AG08396 (cell line): ENCODE data around the gene MEF2C.

Experiments used
- DNase-seq: peaks from one replicate; pipeline ENCODE4 v3.0.0; 2012; ENCODE audit warnings: low spot score, mixed read lengths

The MEF2C gene

DNA sequence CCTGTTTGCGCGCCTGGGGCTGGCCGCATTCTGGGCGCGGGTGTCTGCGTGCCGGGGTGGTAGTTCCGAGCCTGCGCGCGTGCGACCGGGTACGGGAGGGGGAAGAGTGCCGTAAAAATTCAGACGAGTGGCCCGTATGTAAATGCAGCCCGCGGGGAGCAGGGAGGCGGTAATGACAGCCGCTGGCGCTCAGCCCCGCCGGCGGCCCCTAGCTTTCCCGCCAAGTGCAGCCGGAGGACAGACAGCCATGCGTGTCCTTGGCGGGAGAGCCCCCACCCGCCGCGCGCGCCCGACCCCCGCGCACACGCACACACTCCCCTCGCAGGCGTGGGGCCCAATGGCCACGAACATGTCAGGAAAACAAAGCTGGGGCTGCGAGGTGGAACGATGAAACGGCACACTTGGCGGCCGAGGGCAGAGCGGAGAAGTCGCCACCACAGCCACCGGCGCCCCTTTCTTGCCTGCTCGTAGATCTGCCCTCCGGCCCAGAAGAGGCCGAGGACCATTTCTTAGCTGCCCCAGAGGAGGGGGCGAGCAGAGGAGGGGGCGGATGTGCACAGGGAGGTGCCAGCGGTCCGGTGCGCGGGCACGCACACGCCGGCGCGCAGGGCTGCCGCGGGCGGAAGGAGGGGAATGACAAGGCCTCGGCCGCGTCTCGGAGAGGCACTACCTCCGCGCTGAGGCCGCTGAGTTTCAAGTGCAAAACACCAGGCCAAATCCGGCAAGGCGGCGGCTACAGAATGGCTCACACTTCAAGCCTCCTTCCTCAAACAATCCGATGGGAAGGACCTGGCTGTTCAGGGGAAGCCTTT is 208.4 kb downstream of the MEF2C start:
- no peak for DNase-seq

DNA sequence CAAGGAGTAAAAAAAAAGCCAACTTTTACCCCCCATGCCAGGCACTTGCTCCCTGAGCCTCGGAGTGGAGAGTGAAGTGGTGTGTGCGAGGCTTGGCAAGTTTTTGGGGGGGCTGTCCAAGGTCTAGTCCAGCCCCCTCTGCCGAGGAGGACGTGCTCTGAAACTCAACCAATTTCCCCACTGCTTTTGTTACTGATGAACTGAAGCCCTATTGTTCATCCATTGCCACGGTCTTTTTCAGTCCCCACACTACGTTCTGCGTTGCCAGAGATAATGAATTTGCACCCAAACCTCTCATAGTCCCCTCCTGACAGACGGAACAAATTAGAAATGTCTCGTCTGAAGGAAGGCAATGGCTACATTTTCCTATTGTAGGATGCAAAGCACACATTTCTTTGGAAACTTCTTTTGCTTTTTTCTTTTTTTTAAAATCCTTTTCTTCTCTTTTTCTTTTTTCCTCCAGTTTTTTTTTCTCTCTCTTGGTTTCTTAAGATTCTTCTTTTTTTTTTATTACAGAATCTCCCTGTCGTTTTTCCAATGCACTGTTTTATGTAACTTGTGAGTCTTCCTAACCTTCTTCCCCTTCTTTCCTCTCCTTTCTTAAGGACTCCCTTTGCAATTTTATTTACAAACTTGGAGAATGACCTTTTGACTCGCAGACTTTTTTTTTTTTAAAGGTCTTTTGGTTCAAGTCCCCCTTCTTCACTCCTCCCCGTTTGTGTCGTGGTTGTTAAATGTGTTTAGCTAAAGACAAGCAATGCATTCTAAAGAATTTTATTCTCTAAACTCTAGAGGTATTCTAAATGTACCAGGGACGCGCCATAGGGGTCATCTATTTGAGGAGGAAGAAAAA is 209.5 kb downstream of the MEF2C start:
- DNase-seq, result no peak

DNA sequence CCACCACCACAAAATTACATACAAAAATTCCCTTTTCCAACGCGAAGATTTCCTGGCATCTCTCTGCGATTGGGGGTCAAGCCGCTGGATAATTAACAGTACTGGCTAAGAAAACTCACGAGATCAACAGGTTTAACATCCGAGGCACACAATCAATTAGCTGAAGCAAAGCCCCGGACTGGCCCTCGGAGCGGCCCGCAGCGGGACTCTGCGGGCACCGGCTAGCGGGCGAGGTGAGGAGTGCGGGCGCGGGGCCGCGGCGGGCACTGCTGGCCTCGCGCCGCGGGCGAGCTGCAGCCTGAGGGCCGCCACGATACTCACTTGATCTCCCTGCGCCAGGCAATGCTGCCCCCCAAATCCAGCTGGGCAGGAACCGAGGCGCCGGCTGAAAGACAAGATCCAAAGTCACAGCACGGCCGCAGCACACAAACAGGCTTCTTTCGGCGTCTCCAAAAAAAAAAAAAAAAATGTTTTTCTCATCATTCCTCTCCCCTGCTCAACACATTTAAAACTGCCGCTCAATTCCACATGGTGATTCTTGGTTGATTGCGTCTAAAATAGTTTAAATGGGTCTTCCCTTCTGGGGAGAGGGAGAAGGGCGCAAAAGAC is 210.2 kb downstream of the MEF2C start:
- DNase-seq, result no peak

DNA sequence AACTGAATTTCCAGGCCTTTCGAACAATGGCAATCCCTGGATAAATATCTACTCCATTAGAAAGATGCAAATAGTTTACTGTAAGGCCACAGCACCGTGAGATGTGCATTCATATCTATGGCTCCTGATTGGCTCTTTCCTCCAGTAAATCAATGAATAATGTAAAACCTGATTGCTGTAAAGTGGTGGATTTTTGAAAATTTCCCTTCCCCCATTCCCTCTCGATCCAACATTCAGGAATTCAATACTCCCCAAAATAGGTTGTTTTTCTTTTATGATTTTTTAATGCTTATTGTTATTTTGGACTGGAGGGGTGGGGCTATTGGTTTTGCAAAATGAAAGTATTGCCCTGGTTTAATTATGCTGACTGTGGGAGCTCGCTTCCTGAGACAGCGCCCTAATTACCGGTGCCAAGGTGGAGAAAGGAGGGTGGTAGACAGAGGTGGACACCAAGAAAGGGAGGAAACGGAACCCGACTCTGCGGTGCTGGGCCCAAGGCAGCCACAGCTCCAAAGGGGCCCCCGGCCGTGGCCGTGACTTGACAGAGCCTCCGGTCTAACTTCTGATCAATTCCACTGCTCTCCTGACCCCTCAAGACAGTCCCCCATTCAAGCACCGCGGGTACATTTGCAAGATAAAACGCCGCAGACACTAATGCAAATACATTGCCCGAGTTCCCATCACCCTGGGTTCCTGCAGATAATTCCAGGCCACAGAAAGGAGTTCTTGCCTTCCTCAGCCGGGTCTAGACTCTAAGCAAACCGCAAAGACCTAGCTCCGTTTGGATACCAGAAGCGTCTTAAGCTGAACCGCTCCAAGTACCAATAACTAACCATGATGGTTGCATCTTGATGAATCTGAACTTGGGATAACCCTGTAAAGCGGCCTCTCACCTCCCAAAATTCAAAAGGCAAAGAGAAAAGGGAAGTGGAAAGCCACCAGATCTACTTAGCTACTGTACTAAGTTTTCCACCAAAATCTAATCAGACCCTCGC is 211.2 kb downstream of the MEF2C start:
- DNase-seq, result no peak

DNA sequence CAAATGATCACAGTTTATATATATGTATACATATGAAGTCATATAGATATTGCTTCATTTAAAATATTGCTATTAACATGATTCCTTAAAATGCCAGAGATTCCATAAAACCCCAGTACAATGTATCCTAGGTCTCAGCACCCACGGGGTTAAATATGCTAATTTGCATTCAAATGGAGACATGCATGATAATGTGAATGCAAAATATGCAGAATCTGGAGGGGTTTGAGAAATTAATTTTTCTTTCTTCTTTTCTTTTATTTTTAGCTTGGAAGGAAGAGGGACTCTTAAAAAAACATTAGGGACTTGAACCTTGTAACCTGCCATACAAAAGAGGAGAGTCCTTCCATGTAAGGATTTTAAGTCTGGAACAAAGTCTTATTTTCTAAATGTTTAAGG is 211.9 kb downstream of the MEF2C start:
- DNase-seq, result no peak

DNA sequence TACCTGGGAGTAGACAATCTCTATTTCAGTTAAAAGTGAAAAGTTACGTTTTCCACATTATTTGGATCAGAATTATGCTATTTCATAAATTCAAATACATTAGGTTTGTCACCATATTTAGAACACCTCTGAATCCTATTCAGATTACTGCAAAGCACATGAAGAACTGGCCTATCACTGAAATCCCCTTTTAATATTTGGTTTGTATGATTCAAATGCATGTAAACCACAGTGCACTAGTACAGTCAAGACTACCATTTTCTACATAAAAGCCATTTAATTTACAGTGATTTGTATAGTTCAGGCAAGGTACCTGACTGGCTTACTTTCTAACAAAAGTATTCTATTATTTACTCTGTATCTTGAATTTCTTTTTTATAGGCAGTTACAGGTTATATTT is 212.5 kb downstream of the MEF2C start:
- DNase-seq, result no peak

DNA sequence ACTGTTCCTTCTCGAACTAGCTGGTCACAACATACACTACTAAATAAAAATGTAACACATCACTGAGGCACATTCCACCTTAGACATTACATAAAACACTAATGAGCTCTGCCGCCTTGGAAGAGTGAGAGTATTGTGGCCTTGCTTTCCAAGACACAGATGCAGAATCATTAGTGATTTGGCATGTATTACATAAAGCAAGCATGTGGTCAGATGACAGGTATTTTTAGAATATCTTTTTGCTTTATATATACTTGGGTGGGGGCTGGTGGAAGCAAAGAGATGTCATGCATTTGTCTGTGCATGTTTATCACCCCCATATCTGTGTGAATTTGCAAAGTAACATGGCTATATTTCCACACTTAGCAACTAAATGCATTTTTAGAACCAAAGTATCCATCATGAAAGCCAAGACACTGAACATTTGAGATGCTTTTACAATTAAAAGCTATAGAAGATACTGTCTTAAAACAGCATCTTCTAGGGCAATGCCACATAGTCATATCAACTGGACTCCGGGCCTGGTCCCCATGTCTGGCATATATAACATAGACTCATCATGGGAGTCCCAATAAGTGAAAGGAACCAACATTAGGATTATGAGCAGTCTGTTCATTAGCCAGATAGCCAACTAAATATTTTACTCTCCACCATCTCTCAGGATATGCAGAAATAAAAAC is 213.5 kb downstream of the MEF2C start:
- no peak for DNase-seq

DNA sequence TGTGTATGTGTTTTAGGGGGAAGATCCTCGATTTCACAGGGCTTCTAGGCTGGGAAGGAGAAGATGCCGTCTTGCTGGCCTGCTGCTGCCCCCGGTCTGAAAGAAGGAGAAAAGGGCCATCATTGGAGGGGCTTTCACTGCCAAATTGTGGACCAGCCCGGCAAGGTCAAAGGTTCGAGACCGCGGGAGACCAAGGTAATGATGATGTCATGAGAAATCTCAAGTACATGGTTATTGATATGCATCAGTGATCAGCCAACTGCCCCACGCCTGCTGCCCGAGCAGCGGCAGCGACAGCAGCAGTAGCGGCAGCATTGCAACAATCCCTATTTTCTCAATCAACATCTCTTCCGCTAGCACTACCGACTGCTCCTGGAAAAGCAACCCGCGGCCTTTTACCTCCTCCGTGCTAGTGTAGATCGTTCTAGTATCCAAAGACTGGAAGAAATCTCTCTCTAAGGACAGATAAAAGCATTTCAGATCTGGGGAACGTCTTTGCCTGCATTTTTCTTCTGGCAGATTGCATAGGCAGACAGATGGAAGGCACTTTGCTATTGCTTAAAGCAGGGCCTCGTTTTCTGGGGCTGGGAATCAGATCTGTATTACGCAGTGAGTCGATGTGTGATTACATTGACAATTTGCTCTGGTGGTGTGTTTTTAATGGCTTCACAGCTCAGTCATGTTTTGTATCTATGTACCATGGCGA is 215.3 kb downstream of the MEF2C start:
- DNase-seq, result no peak
